IPS-15b (cell line): ENCODE measurements around the gene FRMD4A.

Experiments used
- H3K27me3 ChIP-seq: one replicate; pipeline ENCODE4 v1.6.1; 2013; ENCODE audit warnings: low read length; ENCODE audit not compliant: control insufficient read depth, insufficient read depth
- H3K36me3 ChIP-seq: one replicate; pipeline ENCODE4 v1.6.1; 2013; ENCODE audit warnings: low read length; ENCODE audit not compliant: control insufficient read depth, insufficient read depth
- H3K4me1 ChIP-seq: one replicate; pipeline ENCODE4 v1.6.1; 2013; ENCODE audit warnings: mild to moderate bottlenecking, low read length; ENCODE audit not compliant: control insufficient read depth, insufficient read depth
- H3K4me3 ChIP-seq: one replicate; pipeline ENCODE4 v1.5.1; 2013; ENCODE audit warnings: low read depth, low read length
- H3K9ac ChIP-seq: one replicate; pipeline ENCODE4 v1.6.1; 2013; ENCODE audit warnings: low read depth, mild to moderate bottlenecking, low read length
- H3K9me3 ChIP-seq: one replicate; pipeline ENCODE4 v1.6.1; 2013; ENCODE audit warnings: mild to moderate bottlenecking, low read length; ENCODE audit not compliant: control insufficient read depth, insufficient read depth

The FRMD4A gene

DNA sequence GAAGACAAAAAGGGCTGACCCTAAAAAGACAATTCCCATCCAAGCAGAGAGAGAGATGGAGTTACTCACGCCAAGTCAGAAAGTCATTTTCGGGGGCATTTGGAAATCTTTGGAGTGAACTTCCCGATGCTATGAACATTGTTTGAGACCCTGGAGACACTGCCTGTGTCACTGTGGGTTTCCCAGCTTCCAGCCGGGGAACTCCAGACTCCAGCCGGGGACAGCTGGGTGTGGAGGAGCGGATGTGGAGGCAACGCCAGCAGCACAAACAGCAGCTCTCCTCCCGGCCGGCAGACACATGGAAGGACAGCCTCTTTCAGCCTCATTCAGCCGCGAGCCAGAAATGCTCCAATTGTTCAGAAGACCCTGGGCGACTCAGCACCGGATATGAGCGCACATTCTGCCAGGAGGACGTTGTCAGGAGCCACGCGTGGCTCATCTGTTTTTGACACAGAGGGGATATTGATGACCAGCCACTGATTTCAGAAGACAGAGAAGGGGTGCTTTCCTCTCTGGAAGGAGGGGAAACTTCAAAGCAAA lies 646.4 kb downstream of the FRMD4A start:
- no peaks in the 10 kb centered on the region for H3K36me3 ChIP-seq
- H3K4me1 ChIP-seq: no peaks in the 10 kb centered on the region
- H3K9me3 ChIP-seq: no peaks in the 10 kb centered on the region
- no peak overlapping the region for H3K9ac ChIP-seq
- no peaks in the 10 kb centered on the region for H3K27me3 ChIP-seq
- H3K4me3 ChIP-seq: no peak overlapping the region

DNA sequence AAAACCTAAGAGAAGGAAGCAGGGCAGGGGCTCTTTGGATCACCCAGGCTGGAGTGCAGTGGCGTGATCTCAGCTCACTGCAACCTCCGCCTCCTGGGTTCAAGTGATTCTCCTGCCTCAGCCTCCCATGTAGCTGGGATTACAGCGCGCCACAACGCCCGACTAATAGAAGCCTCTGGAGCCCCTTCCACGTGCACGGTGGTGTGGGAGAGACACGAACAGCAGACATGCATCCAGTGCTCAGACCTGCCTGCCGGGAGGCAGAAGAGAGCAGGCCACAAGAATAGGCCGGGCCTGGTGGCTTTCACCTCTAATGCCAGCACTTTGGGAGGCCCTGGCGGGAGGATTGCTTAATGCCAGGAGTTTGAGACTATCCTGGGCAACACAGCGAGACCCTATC lies 647.7 kb downstream of the FRMD4A start:
- no peak overlapping the region for H3K9ac ChIP-seq
- H3K4me1 ChIP-seq: no peaks in the 10 kb centered on the region
- H3K27me3 ChIP-seq: no peaks in the 10 kb centered on the region
- H3K36me3 ChIP-seq: no peaks in the 10 kb centered on the region
- no peaks in the 10 kb centered on the region for H3K9me3 ChIP-seq
- H3K4me3 ChIP-seq: no peak overlapping the region

DNA sequence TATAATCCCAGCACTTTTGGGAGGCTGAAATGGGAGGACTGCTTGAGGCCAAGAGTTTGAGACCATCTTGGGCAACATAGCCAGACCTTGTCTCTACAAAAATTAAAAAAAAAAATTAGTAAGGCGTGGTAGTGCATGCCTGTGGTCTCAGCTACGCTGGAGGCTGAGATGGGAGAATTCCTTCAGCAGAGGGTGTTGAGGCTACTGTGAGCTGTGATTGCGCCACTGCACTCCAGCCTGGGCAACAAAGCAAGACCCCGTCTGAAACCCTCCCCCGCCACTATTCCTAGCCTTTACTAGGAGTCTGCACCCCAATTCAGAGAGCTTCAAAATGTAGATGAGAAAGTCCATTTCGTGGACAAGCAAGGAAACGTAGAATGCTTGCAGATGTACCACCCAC lies 648.8 kb downstream of the FRMD4A start:
- Histone ChIP-seq H3K27me3 (no peaks in the 10 kb centered on the region), H3K36me3 (no peaks in the 10 kb centered on the region), H3K9ac (no peak overlapping the region), H3K9me3 (no peaks in the 10 kb centered on the region), H3K4me1 (no peaks in the 10 kb centered on the region), H3K4me3 (no peak overlapping the region)

DNA sequence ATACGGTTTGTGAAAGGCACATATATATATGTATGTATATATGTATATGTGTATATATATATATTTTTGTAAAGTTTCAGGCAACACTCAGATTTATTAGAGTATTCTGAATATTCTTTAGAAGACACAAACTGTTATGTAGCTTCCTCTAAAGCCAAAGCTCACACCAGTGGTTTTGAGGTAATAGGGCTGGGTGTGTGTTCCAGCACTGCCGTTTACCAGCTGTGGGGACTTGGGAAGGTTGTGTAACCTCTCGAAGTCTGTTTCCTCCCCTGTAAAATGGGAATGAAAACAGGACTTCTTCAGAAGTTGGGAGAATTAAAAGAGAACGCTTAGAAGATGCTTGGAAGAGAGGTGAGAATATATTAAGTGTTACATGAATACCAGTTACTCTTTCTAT lies 649.2 kb downstream of the FRMD4A start:
- Histone ChIP-seq H3K27me3 (no peaks in the 10 kb centered on the region), H3K4me1 (no peaks in the 10 kb centered on the region), H3K9me3 (no peaks in the 10 kb centered on the region), H3K9ac (no peak overlapping the region), H3K36me3 (no peaks in the 10 kb centered on the region), H3K4me3 (no peak overlapping the region)

DNA sequence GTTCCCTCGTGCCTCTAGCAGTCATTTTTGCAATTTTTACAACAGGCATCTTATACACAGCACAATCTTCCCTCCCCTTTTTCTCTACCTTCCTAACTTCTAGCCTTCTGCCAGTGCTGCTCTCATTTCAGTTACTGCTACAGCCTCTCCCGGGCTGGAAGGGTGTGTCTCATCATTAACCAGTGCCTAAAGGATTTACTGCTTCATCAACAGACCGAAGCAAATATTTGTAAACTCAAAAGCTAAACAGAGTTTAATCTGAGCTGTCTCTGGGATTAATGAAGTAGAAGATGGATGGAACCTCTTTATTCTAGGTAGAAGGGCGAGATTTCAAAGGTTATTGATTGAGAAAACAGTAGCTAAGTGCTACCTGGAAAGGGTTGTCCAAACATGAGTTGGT lies 649.6 kb downstream of the FRMD4A start:
- Histone ChIP-seq H3K9ac (no peak overlapping the region), H3K4me1 (no peaks in the 10 kb centered on the region), H3K4me3 (no peak overlapping the region), H3K36me3 (no peaks in the 10 kb centered on the region), H3K9me3 (no peaks in the 10 kb centered on the region), H3K27me3 (no peaks in the 10 kb centered on the region)

DNA sequence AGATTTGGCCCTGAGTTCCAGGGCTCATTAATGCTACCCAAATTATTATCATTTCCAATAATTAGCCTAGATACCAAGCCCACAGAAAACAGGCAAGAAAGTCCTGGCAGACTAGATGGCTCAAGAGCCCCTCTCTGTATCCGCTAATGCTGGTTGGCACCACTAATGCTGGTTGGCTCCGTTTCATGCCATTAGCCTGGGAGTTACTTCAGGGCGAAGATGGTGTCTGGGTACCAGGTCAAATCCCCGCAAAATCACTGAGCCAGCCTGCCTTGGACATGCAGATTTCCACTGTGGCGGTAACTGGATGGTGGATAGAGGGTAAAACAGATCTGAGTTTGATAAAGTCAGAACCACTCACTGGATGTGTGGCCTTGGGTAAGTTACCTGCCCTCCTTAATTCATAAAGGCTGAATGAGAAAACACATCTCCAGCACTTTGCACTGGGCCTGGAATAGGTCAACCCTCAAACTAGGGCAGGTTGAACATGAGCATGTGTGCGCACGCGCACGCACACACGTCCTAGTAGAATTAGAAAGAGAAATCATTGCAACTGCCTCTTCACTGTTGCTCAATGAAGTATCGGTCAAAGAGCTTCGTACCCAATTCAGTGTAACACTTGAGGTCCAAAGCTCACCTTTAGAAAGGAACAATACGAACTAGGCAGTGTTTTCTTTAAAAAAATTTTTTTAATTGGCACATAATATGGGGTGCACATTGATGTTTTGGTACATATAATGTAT lies 652.5 kb downstream of the FRMD4A start:
- Histone ChIP-seq H3K4me1 (peaks cover 2% of the 10 kb centered on the region), H3K4me3 (no peak overlapping the region), H3K36me3 (no peaks in the 10 kb centered on the region), H3K9me3 (no peaks in the 10 kb centered on the region), H3K9ac (no peak overlapping the region), H3K27me3 (no peaks in the 10 kb centered on the region)

DNA sequence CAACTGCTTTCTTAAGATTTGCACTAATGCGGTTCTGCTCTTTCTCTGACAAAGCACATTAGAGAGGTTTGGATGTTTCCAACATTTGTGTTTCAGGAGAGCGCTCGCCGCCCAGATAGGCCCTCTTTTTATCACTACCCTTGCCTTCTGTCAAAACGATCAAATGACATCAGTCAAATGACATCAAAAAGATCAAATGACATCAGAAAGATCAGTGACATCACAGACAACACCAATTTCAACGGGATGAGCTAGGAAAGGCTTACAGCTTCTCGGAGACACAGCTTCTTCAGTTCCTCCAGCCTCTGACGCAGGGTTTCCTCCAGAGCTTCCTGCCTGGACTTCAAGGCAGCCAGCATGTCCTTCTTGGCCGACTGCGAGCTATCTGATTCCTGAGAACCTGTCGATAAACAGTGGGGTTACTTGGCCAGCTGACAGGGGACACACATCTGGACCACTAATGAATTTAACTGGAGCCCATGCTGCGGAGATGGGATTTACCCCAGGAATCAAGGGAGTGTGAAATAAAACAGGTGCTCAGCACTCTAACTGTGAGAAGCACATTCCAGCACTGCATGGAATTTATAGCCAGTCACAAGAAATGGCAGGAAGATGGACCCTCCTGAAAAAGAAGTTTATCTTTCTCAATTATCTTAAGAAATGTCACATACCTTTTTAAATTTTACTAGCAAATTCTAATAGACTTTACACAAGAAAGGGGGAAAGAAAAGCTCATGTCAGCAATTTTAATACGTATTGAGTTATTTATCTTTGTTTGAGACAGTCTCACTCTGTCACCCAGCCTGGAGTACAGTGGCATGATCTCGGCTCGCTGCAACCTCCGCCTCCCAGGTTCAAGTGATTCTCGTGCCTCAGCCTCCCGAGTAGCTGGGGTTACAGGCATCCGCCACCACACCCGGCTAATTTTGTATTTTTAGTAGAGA lies 655.8 kb downstream of the FRMD4A start:
- Histone ChIP-seq H3K4me1 (peaks cover 20% of the 10 kb centered on the region), H3K27me3 (no peaks in the 10 kb centered on the region), H3K9me3 (no peaks in the 10 kb centered on the region), H3K36me3 (no peaks in the 10 kb centered on the region), H3K9ac (no peak overlapping the region), H3K4me3 (no peak overlapping the region)

DNA sequence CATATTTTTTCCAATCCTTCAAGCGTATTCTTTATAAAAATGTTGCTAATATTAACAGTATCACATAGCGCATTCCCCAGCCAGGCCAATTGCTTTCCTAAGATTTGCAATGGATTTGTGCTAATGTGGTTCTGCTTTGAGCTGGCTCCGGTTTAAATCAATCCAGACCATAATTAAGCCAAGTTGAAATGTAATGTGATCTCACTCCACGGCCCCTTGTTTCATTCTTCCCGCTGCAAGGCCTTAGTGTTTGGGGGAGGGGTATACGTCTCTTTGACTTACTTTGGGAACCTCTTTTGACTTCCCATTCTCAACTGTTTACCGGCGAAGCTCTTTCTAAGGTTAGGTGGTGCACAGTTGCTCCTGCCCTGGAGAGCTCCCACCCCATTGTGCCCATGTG lies 657.6 kb downstream of the FRMD4A start:
- Histone ChIP-seq H3K27me3 (no peaks in the 10 kb centered on the region), H3K4me1 (peaks cover 20% of the 10 kb centered on the region), H3K9me3 (no peaks in the 10 kb centered on the region), H3K4me3 (no peak overlapping the region), H3K36me3 (no peaks in the 10 kb centered on the region), H3K9ac (no peak overlapping the region)

DNA sequence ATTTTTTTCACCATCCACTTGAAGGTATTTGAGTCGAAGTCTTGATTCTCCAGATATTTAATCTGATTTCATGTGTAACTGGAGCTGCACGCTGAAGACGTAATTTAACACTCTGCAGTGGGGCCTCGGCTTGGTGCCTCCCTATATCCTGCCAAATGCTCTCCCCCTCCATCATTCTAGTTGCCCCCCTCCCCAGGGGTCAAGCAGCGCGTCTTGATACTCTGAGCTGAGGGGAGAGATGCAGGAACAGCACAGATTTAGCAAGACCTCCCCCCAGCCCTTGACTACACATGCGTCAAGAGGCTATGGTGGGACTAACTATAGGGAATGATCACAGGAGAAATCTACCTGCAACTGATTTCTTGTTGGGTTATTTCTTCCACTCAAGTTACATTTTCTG lies 658.2 kb downstream of the FRMD4A start:
- H3K27me3 ChIP-seq: no peaks in the 10 kb centered on the region
- no peak overlapping the region for H3K9ac ChIP-seq
- H3K9me3 ChIP-seq: no peaks in the 10 kb centered on the region

DNA sequence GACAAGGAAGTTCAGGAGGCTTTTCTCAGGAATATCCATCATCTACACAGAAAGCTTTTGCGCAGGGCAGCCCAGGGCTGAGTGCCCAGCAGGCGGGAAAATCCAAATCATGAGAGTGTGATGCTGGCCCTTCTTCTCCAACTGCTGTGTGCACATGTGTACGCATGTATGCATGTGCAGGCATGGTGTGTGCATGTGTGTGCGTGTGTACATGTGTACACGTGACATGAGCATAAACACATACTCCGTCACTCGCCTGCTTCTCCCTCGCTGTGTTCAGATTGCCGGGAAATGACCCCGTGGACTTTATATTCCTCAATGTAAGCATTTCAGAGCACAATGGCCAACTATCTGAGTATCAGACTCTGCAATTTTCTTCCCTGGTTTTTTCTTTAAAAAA lies 658.8 kb downstream of the FRMD4A start:
- no peaks in the 10 kb centered on the region for H3K9me3 ChIP-seq
- H3K9ac ChIP-seq: no peak overlapping the region
- H3K4me3 ChIP-seq: no peak overlapping the region
- no peaks in the 10 kb centered on the region for H3K36me3 ChIP-seq
- no peaks in the 10 kb centered on the region for H3K27me3 ChIP-seq
- H3K4me1 ChIP-seq: peaks cover 20% of the 10 kb centered on the region

More for the DNA sequence above, 658.2 kb downstream of the FRMD4A start:
- Histone ChIP-seq H3K36me3 (no peaks in the 10 kb centered on the region), H3K4me3 (no peak overlapping the region), H3K4me1 (peaks cover 20% of the 10 kb centered on the region)

DNA sequence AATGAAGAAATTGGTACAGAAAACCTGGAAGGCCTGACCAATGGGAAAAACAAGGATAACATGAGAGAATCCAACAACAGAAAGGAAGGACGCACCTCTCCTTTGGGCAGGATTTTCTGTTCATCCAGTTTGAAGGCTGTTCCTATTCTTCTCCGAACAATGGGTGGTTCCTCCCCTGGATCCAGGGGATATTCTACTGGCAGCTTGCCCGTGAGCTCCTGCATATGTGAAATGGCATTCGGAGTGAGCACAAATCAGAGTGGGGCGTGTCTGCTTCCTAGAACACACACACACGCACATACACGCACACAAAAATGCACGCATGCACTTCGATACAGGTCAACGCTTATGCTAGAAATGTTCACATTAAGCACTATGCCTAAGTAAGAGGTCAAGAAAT lies 660.4 kb downstream of the FRMD4A start:
- peaks cover 20% of the 10 kb centered on the region for H3K4me1 ChIP-seq
- no peak overlapping the region for H3K9ac ChIP-seq
- no peaks in the 10 kb centered on the region for H3K27me3 ChIP-seq
- no peak overlapping the region for H3K4me3 ChIP-seq
- peaks cover 7% of the 10 kb centered on the region for H3K36me3 ChIP-seq
- no peaks in the 10 kb centered on the region for H3K9me3 ChIP-seq
